NCI-H524 (cell line): ENCODE measurements around the gene SLC15A5.

ENCODE experiments used
- DNase-seq, 2 experiments: peaks; one replicate each; lab custom pipeline; 2025; lab: John Stamatoyannopoulos, UW

The SLC15A5 gene

DNA sequence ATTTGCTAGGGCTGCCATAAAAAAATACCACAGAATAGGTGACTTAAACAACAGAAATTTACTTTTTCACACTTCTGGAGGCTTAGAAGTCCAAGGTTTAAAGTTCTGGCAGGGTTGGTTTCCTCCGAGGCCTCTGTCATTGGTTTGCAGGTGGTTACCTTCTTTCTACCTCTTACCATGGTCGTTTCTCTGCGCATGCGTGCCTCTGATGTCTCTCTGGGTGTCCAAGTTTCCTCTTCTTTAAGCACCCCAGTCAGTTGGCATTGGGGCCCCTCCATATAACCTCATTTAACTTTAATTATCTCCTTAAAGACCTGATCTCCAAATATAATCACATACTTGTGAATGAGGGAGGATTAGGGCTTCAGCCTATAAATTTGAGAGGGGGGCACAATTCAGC, 103.2 kb downstream of the SLC15A5 start:
- no peak for DNase-seq

DNA sequence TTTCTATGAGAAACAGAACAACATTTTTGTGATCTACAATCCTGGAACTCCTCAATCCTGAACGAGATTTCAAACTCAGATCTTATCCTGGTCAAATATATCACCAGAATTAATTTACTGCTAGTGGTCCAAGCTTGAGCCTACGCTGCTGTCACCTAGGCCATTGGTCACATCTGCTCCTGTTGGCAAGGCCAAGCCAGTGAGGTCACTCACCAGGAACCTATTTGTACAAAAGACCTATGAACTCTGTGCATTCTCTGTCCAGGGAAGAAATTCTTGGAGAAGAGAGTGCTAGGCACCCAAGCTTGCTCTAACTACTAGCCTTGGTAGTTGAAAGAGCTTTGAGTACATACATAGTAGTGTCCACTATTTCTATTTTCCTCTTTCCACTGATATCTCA, 106.1 kb downstream of the SLC15A5 start:
- DNase-seq = no peak

DNA sequence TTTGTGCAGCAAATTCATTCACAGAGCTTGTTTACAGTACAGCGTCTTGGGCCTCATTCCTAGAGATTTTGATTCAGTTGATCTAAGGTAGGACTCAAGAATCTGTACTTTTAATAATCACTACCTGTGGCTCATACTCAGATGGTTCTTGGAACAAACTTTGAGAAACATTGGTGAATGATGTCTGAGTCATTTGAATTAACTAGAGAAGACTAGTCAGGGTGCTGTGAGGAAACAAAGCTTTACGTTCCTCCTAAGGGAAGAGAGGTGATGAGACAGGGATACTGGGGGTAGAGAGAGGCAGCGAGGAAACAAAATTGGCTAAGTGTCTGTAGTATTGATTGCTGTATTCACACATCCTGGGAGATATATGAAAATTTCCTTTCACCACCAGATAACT, 109.4 kb downstream of the SLC15A5 start:
- DNase-seq = no peak

DNA sequence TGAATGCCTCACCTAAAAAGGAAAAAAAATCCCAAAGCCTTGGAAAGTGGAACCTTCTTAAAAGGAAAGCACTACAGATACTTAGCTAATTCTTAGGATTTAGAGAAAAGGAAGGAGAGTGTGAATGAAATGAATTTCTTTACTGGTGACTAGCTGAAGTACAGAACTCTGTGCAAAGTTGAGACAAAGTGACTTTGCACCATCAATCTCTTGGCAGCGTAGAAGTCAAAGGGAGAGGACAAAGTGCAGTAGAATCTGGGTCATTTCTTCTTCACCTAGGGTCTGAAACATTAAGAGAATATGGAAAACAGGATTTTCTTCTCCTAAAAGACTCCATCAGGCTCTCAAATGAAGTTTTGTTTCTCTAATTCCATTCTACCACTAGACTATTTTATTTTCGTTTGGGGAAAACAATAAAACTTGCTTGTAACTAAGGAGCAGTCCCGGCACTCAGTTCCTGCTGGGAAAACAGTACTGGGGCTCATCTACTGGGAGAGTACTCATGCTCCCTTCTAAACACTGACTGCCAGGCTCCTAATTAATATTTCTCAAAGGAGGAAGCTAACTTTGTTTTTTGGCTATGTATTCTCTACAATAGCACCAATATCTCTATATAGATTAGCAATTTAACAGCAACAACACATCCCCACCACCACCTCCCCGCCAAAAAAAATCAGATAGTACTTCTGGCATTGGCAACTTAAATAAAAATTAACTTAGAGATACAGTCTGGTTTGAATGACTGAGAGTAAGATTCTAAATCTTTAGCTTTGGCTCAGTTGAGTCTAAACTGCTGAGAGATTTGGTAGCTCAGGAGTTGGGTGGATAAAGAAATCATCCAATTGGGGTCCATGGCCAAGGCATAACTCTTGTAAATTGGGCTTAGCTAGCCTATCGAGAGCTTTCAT, 110.7 kb downstream of the SLC15A5 start:
- no peak for DNase-seq

DNA sequence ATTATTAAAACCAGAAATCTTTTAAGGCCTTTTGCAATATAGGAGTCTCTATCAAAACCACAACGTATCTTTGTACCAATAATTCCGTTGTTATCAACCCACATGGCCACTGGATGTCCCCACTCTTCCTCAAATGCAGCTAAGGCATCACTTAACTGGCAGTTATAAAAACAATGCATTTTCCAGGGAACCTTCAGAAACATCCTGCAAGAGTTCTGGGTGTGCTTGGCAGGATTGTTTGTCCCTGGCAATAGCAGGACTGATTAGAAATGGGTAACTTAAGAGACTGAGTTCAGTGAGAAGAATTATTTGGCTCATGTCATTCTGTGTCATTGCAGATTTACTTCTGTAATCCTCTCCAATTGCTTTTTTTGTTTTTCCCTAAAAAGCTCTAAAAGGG, 112.0 kb downstream of the SLC15A5 start:
- peak; percentile 22 to 63 for DNase-seq

DNA sequence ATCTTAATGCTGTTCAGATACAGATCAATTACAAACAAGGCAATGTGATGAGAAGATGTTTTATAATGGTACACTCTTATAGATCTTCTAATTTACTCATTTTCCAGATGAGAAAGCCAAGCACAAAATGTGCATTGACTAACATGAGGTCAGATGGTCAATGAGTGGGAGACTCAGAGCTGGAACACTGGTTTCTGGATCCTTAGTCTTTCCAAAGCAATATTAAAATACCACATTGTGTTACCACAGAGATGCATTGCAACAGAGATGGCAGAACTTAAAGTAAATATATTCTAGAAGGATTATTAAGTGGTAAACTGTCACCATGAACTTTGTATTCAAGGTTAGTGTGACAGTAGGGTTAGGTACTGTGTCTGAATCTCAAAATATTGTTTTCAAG, 113.6 kb downstream of the SLC15A5 start:
- no peak for DNase-seq

DNA sequence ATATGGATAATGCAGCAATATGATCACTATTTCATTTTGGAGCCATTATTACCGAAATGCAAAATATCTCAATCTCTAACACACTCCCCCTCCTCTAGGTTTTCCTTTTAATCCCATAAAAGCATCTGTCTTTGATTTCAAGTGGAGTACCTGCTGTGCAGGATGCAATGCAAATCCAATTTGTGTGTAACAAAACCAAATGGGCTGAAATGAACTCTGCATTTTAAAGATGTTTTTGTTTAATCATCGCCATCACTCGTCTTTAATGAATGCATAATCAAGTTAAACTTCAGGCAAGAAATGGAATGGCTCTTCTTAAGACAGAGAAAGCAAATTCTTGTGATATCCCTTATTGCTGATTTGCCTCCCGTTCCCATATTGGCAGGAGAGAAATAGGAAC, 114.3 kb downstream of the SLC15A5 start:
- peak; percentile 85 to 92 for DNase-seq

DNA sequence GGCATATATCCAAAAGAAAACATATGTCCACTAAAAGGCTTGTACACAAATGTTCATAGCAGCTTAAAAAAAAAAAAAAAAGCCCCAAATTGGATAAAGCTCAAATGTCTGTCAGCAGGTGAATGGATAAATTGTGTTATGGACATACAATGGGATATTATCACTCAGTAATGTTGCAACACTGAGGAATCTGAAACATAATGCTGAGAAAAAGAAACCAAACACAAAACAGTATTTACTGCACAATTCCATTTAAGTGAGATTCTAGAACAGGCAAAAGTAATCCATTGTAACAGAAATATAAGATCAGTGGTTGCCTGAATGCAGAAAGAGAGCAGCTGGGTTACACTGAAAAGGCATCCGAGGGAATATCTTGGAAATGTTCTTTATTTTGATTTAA, 117.9 kb downstream of the SLC15A5 start:
- peak in 1 of 2 experiments; percentile 41 for DNase-seq

DNA sequence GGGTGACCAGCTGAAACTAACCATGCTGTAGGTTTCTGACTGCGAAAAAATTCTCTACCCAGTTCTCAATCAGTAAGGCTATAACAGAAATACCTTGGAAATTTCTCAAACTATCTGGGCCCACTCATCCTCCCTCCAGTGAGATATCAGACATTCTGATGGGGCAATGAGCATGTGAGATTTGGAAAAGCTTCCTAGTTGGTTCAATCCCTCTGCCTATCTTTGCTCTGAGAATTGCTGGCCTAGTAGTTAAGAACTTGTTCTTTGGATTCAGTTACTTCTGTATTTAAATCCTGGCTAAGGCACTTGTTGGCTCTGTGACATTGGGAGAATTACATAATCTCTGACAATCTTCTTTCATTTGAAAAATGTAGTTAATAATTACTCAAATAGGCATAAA, 119.4 kb downstream of the SLC15A5 start:
- no peak for DNase-seq

DNA sequence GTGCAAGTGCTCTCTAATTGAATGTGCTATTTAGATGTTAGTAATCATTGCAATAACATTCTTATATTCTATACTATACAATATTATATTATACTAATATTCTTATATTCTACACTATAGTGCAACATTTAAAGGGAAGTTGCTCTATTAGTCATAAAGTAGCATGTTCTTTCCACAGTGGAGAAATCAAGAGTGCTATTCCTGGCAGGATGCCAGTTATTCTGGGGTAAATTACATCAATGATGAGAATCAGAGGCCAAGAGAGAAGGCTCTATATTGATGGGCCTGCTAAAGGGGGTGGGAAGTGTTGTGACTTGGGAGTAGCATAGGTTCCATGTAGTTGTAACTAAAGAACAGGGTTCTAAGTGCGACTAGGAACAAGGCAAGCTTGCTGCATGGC, 121.5 kb downstream of the SLC15A5 start:
- DNase-seq = no peak

DNA sequence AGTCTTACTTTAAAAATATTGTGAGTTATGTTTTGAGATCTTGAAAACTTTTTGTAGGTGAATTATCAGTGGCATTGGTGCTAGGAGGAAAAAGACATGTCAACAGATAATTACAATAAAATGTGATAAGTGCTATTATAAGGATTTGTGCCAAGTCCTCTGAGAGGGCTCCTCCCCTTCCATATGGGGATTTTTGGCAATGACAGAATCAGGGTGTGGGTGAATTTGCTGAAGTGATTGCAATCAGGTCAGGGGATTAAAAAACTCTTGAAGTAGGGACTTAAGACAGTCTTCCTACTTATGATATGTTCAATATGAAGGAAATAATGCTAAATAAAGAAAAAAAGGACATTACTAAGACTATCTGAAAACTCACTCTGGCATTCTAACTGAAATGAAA, 122.5 kb downstream of the SLC15A5 start:
- peak; percentile 91 to 93 for DNase-seq

DNA sequence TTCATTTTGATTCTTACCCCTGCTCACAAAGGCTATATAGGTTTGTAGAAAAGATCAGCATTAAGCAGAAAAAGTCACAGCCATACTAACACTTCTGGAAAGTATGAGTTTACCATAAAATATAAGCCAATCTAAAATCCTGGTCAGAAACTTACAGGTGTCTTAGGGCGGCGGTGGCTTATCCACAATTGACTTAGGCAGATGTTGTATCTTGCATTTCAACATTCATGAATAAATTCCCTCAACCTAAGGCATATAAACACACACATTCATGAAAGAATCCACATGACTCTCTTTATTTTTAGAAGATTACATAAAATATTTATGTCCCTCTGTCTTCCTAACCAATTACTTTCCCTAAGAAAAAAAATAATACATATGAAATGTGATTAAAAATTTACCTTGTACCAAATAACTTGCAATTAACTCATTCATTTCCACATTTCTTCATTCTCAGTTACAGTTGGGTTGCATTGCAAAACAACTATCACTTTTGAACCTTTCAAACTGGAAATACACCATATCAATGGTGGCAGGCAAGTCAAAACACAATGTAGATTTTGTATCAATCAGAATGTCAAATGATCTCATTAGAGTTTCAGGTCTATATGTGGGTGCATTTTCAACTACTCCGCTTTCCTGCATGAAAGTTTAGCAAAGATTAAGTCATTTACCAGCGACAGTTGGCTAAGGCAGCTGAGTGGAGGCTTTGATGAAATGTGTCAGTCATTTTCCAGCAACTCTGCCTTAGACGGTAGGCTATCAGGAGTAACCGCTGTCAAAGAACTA, 124.4 kb downstream of the SLC15A5 start:
- no peak for DNase-seq

DNA sequence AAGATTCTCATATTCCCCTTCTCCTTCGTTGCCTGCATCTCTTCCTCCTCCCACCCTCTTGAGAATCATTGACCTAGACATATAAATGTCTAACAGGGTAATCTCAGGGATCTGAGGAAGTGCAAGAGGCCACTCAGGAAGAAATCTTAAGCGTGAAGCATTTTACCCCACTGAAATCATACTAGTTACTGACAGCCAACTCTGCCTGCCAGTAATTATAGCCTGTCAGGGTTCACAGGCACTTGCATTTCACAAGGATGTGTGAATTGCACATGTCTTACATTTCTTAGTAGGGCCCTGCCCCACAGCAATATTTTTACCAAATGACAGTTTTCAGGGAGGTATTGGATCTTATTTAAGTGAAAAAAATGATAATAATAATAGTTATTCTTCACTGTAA, 127.2 kb downstream of the SLC15A5 start:
- DNase-seq = no peak

DNA sequence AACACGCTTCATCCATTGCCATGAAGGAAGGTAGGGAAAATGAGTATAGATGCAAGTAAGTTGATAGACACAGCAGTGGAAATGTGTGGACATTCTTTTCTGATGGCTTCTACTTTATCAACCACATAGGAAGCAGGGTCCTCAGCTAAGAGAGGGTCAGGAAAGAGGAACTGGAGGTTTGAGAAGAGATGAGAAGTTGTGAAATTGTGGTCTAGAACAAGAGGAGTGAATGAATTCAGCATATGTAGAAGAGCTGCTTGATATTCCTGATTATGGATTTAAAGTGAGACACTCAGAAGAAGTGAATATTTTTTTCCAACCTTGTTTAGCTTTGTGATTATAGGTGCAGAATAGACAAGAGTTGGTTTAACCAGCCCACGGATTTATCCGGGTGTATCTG, 128.5 kb downstream of the SLC15A5 start:
- DNase-seq = no peak
